Loucy (cell line): ENCODE measurements around the gene ZNF664.

Experiments
- EZH2phosphoT487 ChIP-seq: fragments of 200-600 bp; IDR thresholded peaks from 2 replicates; pipeline ENCODE4 v1.6.1; 2018; ENCODE audit warnings: antibody characterized with exemption, mild to moderate bottlenecking, moderate library complexity, borderline replicate concordance
- TF ChIP-seq, protein P1 (sequence below): fragments of 200-600 bp; sonication (generic); conservative IDR thresholded peaks from 2 replicates; pipeline ENCODE4 v1.5.1; 2014; ENCODE audit warnings: mild to moderate bottlenecking, antibody characterized with exemption, low read length

DNA sequence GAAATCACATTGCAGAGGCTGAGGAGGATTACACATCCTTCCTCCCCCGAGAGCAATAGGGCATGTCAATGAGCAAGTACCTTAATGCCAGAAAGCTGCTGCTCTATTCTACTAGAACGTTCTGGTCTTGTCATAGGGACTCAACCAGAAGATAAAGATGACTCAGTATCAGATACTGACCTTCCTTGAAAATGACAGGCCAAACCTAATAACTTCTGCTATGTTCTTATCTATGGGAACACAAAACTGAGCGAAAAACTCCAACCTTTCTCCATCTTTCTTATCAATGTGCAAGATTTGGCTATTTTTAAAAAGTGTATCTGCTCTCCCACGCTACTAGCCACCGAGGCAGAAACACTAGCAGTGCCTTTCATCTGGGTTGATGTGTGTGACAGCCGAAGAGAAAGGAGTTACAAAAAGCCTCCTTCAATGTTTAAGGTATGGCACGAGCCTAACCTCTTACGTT, 5.9 kb upstream of the ZNF664 start:
- TF ChIP-seq, protein P1, sequence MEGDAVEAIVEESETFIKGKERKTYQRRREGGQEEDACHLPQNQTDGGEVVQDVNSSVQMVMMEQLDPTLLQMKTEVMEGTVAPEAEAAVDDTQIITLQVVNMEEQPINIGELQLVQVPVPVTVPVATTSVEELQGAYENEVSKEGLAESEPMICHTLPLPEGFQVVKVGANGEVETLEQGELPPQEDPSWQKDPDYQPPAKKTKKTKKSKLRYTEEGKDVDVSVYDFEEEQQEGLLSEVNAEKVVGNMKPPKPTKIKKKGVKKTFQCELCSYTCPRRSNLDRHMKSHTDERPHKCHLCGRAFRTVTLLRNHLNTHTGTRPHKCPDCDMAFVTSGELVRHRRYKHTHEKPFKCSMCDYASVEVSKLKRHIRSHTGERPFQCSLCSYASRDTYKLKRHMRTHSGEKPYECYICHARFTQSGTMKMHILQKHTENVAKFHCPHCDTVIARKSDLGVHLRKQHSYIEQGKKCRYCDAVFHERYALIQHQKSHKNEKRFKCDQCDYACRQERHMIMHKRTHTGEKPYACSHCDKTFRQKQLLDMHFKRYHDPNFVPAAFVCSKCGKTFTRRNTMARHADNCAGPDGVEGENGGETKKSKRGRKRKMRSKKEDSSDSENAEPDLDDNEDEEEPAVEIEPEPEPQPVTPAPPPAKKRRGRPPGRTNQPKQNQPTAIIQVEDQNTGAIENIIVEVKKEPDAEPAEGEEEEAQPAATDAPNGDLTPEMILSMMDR = no peak
- TF ChIP-seq EZH2phosphoT487 = no peak
